CD4-positive, alpha-beta T cell (primary cell): Measurements from ENCODE around the gene CPTP. TPM values are rescaled to one million over a fixed set of nuclear protein-coding genes. Genes with fewer than 3 reads are reported as not detected.

Experiments used
- ATAC-seq: fragments of 200-7000 bp; cut with Tn5 transposase; one replicate; pipeline ENCODE4 v1.10.0; 2022; ENCODE audit warnings: mild to moderate bottlenecking; ENCODE audit not compliant: poor library complexity
- CTCF ChIA-PET: fragments of 350-600 bp; sonication (Branson Sonifier 250); formaldehyde crosslinking; loops from one replicate; lab custom pipeline; 2021; ENCODE audit warnings: antibody characterized with exemption, inconsistent platforms; lab: Charles Lee
- POLR2A ChIA-PET: fragments of 350-600 bp; sonication (Branson Sonifier 250); formaldehyde crosslinking; loops from one replicate; lab custom pipeline; 2021; ENCODE audit warnings: antibody characterized with exemption, inconsistent platforms; lab: Charles Lee
- DNase-seq, 14 experiments: peaks; one replicate each; pipeline ENCODE4 v3.0.0-alpha.2; 2013 to 2020; ENCODE audit warnings: mixed read lengths in 2 of 14
- H3K27ac ChIP-seq, 2 donors: one replicate each; pipeline versions ENCODE4 v1.5.1 to v1.7.0; 2013; ENCODE audit warnings: low read length in 2 of 2, low read depth in 1 of 2, mild to moderate bottlenecking in 1 of 2
- H3K27me3 ChIP-seq, 2 experiments: 1 replicate in 1 of 2; 2 replicates in 1 of 2; pipeline versions ENCODE4 v1.6.1 to v1.7.0; 2013; ENCODE audit warnings: low read length in 2 of 2, control low read depth in 1 of 2, mild to moderate bottlenecking in 1 of 2, moderate library complexity in 1 of 2; ENCODE audit not compliant: insufficient read depth in 2 of 2, control insufficient read depth in 1 of 2
- H3K36me3 ChIP-seq: one replicate; pipeline ENCODE4 v1.6.1; 2013; ENCODE audit warnings: low read length, control low read depth; ENCODE audit not compliant: insufficient read depth
- H3K4me1 ChIP-seq: one replicate; pipeline ENCODE4 v1.6.1; 2013; ENCODE audit warnings: low read length, control low read depth; ENCODE audit not compliant: insufficient read depth
- H3K4me3 ChIP-seq: one replicate; pipeline ENCODE4 v1.5.1; 2013; ENCODE audit warnings: mild to moderate bottlenecking, low read length, moderate library complexity
- H3K9me3 ChIP-seq, 2 experiments: 1 replicate in 1 of 2; 2 replicates in 1 of 2; pipeline versions ENCODE4 v1.6.1 to v1.7.0; 2013; ENCODE audit warnings: low read length in 2 of 2, mild to moderate bottlenecking in 2 of 2, control low read depth in 1 of 2, moderate library complexity in 1 of 2; ENCODE audit not compliant: control insufficient read depth in 1 of 2, insufficient read depth in 1 of 2
- H3K27ac Mint-ChIP-seq: one replicate; pipeline ENCODE4 v1.8.0; 2020; ENCODE audit warnings: mixed read lengths
- H3K27me3 Mint-ChIP-seq: one replicate; pipeline ENCODE4 v1.8.0; 2021; ENCODE audit warnings: mixed read lengths
- H3K36me3 Mint-ChIP-seq: one replicate; pipeline ENCODE4 v1.8.0; 2021; ENCODE audit warnings: low read depth, mixed read lengths
- H3K4me1 Mint-ChIP-seq: one replicate; pipeline ENCODE4 v1.8.0; 2021; ENCODE audit warnings: low read depth, mixed read lengths
- H3K4me3 Mint-ChIP-seq: one replicate; pipeline ENCODE4 v1.8.0; 2020; ENCODE audit warnings: mild to moderate bottlenecking, mixed read lengths
- H3K9me3 Mint-ChIP-seq: one replicate; pipeline ENCODE4 v1.8.0; 2020; ENCODE audit warnings: mixed read lengths
- CTCF ChIP-seq: fragments of 200-600 bp; IDR thresholded peaks from one replicate; pipeline ENCODE4 v1.8.0; 2022; ENCODE audit warnings: antibody characterized with exemption, mild to moderate bottlenecking
- intact Hi-C, 2 experiments: fragments of 100-400 bp; cut with DNase I in 1 of 2; cut with micrococcal nuclease in 1 of 2; formaldehyde crosslinking; loops; one replicate each; pipeline versions ENCODE4 v1.15.1 to v1.9.0; 2023 to 2025; cut with DNase I, micrococcal nuclease
- total RNA-seq, 174 experiments: library from RNA in 2 of 174; stranded (reverse) in 2 of 174; gene quantifications; one replicate each; pipeline ENCODE4 v1.2.3 and lab custom pipeline; 2021 to 2026

CPTP gene
- total RNA-seq, 2 experiments from 2014 or later, result 11.6 to 12.9 TPM

- Histone ChIP-seq H3K4me3 (no peak overlapping the region), H3K9me3 (peaks cover 0 to 6% of the 10 kb centered on the region in 2 experiments), H3K27me3 (no peaks in the 10 kb centered on the region), H3K4me1 (peaks cover 49% of the 10 kb centered on the region), H3K36me3 (peaks cover 4% of the 10 kb centered on the region), H3K27ac (no peak overlapping the region)
- Mint-ChIP-seq H3K27me3 (no peaks in the 10 kb centered on the region), H3K4me1 (peaks cover 43% of the 10 kb centered on the region), H3K9me3 (no peaks in the 10 kb centered on the region), H3K27ac (peak overlapping the region; percentile 88), H3K4me3 (peak overlapping the region; percentile 80), H3K36me3 (peaks cover 10% of the 10 kb centered on the region)
- ATAC-seq (no peak), DNase-seq (no peak)
- CTCF ChIA-PET, result interaction anchor here (0.6 to 1.8 kb wide), 5 partner anchors 17 to 134 kb away, joined by 3 to 10 read pairs (median 4); partner anchors contain the start of genes CCNL2 and MRPL20
- no peak for TF ChIP-seq CTCF
- intact Hi-C loops, result loop anchor here in 1 of 2 experiments (2.0 to 10.0 kb wide), 2 partner anchors 16 to 66 kb away; partner anchors contain the start of genes ACAP3 and PUSL1
- POLR2A ChIA-PET, result interaction anchor here (2.8 to 4.1 kb wide), 2 partner anchors 16 to 29 kb away, joined by 12 to 23 read pairs; partner anchors contain the start of gene CCNL2
Observed at GRCh38 chr1:1370771-1371300, 46.2 kb downstream of the CPTP start.

GRCh38 chr1:1371364-1371745 is 46.8 kb downstream of the CPTP start:
- TF ChIP-seq CTCF, result no peak
- Mint-ChIP-seq H3K9me3 (no peaks in the 10 kb centered on the region), H3K4me1 (peaks cover 43% of the 10 kb centered on the region), H3K27me3 (no peaks in the 10 kb centered on the region), H3K4me3 (peak overlapping the region; percentile 80), H3K36me3 (peaks cover 10% of the 10 kb centered on the region), H3K27ac (peak overlapping the region; percentile 88)
- Histone ChIP-seq H3K36me3 (peaks cover 4% of the 10 kb centered on the region), H3K4me1 (peaks cover 54% of the 10 kb centered on the region), H3K27ac (peak overlapping the region in 1 of 2 donors; percentile 59), H3K27me3 (no peaks in the 10 kb centered on the region), H3K9me3 (peaks cover 0 to 6% of the 10 kb centered on the region in 2 experiments), H3K4me3 (peak overlapping the region; percentile 45)
- CTCF ChIA-PET, result interaction anchor here (0.6 to 1.8 kb wide), 7 partner anchors 18 to 242 kb away, joined by 3 to 10 read pairs (median 3); partner anchors contain the start of genes CCNL2 and MRPL20
- peak in 11 of 14 experiments; percentile 30 to 95 (median 75) for DNase-seq
- POLR2A ChIA-PET, result interaction anchor here (0.7 to 4.1 kb wide), 6 partner anchors 17 to 408 kb away, joined by 3 to 23 read pairs (median 5); partner anchors contain the start of genes CCNL2 and DVL1
- ATAC-seq, result peak; percentile 73
- intact Hi-C loops, result loop anchor here in 1 of 2 experiments (2.0 to 10.0 kb wide), 2 partner anchors 17 to 67 kb away; partner anchors contain the start of genes ACAP3 and PUSL1

GRCh38 chr1:1371746-1372711 is 47.4 kb downstream of the CPTP start:
- H3K4me1 ChIP-seq, result peaks cover 54% of the 10 kb centered on the region
- intact Hi-C loops, result loop anchor here (1.0 to 10.0 kb wide), 6 partner anchors 17 to 339 kb away; partner anchors contain the start of genes ACAP3 (in 1 of the 2), DVL1 (in 1 of the 2) and PUSL1 (in 1 of the 2)
- Mint-ChIP-seq H3K9me3 (no peaks in the 10 kb centered on the region), H3K27ac (peak overlapping the region; percentile 88), H3K36me3 (peaks cover 10% of the 10 kb centered on the region), H3K4me1 (peaks cover 43% of the 10 kb centered on the region), H3K27me3 (no peaks in the 10 kb centered on the region), H3K4me3 (peak overlapping the region; percentile 80)
- H3K27ac ChIP-seq, result peak overlapping the region in 1 of 2 donors; percentile 59
- peak; percentile 64 to 84 (median 73) for DNase-seq
- peak; percentile 93 for TF ChIP-seq CTCF
- peaks cover 4% of the 10 kb centered on the region for H3K36me3 ChIP-seq
- ChIA-PET POLR2A (interaction anchor here (0.7 to 4.1 kb wide), 6 partner anchors 18 to 408 kb away, joined by 3 to 23 read pairs (median 5); partner anchors contain the start of genes CCNL2 and DVL1), CTCF (interaction anchor here (0.6 to 1.8 kb wide), 7 partner anchors 18 to 241 kb away, joined by 3 to 10 read pairs (median 3); partner anchors contain the start of gene CCNL2)
- peaks cover 0 to 6% of the 10 kb centered on the region in 2 experiments for H3K9me3 ChIP-seq
- ATAC-seq, result peak; percentile 26
- H3K27me3 ChIP-seq, result no peaks in the 10 kb centered on the region
- H3K4me3 ChIP-seq, result peak overlapping the region; percentile 45
